ENCODE data around the gene PINK1. TPM values are rescaled to one million over a fixed set of nuclear protein-coding genes. Genes with fewer than 3 reads are reported as not detected.

Gene PINK1
- total RNA-seq, 1 donor from 2014 or later, result 32.0 TPM

GRCh38 chr1:20588634-20589225 is 44.5 kb upstream of the PINK1 start, which contains the start of gene CDA:
TSS of gene CDA (plus strand) at chr1:20589097. CDS start at chr1:20589130, 33 bp downstream.
- Mint-ChIP-seq H3K27ac (ENCODE audit: unreplicated experiment) (no peak within 1 kb of the TSS), H3K4me3 (ENCODE audit: unreplicated experiment) (no peak within 1 kb of the TSS), H3K27me3 (ENCODE audit: unreplicated experiment) (no peaks in the 10 kb centered on the region), H3K36me3 (ENCODE audit: unreplicated experiment) (no peaks in the 10 kb centered on the region), H3K9me3 (ENCODE audit: unreplicated experiment) (no peaks in the 10 kb centered on the region), H3K4me1 (ENCODE audit: low read depth, unreplicated experiment) (peaks cover 2% of the 10 kb centered on the region)
- no peak for DNase-seq
- TF ChIP-seq, protein P1, sequence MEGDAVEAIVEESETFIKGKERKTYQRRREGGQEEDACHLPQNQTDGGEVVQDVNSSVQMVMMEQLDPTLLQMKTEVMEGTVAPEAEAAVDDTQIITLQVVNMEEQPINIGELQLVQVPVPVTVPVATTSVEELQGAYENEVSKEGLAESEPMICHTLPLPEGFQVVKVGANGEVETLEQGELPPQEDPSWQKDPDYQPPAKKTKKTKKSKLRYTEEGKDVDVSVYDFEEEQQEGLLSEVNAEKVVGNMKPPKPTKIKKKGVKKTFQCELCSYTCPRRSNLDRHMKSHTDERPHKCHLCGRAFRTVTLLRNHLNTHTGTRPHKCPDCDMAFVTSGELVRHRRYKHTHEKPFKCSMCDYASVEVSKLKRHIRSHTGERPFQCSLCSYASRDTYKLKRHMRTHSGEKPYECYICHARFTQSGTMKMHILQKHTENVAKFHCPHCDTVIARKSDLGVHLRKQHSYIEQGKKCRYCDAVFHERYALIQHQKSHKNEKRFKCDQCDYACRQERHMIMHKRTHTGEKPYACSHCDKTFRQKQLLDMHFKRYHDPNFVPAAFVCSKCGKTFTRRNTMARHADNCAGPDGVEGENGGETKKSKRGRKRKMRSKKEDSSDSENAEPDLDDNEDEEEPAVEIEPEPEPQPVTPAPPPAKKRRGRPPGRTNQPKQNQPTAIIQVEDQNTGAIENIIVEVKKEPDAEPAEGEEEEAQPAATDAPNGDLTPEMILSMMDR (IDR thresholded peaks at IDR 0.05; ENCODE audit: partially characterized antibody, unreplicated experiment), result no peak

- DNase-seq, result no peak
- no peak overlapping the region for H3K4me3 Mint-ChIP-seq (ENCODE audit: unreplicated experiment)
- no peaks in the 10 kb centered on the region for H3K9me3 Mint-ChIP-seq (ENCODE audit: unreplicated experiment)
- no peak overlapping the region for H3K27ac Mint-ChIP-seq (ENCODE audit: unreplicated experiment)
- no peaks in the 10 kb centered on the region for H3K27me3 Mint-ChIP-seq (ENCODE audit: unreplicated experiment)
- peaks cover 2% of the 10 kb centered on the region for H3K4me1 Mint-ChIP-seq (ENCODE audit: low read depth, unreplicated experiment)
- H3K36me3 Mint-ChIP-seq (ENCODE audit: unreplicated experiment), result no peaks in the 10 kb centered on the region
- TF ChIP-seq, protein P1 (IDR thresholded peaks at IDR 0.05; ENCODE audit: partially characterized antibody, unreplicated experiment), result no peak
Observed at GRCh38 chr1:20589331-20590278, 43.7 kb upstream of the PINK1 start.

- no peak for DNase-seq
- Mint-ChIP-seq H3K27me3 (ENCODE audit: unreplicated experiment) (no peaks in the 10 kb centered on the region), H3K9me3 (ENCODE audit: unreplicated experiment) (no peaks in the 10 kb centered on the region), H3K36me3 (ENCODE audit: unreplicated experiment) (no peaks in the 10 kb centered on the region), H3K27ac (ENCODE audit: unreplicated experiment) (no peak overlapping the region), H3K4me3 (ENCODE audit: unreplicated experiment) (no peak overlapping the region), H3K4me1 (ENCODE audit: low read depth, unreplicated experiment) (peaks cover 2% of the 10 kb centered on the region)
- TF ChIP-seq, protein P1 (IDR thresholded peaks at IDR 0.05; ENCODE audit: partially characterized antibody, unreplicated experiment), result no peak
Observed at GRCh38 chr1:20590306-20590777, 42.9 kb upstream of the PINK1 start.

- Mint-ChIP-seq H3K36me3 (ENCODE audit: unreplicated experiment) (no peaks in the 10 kb centered on the region), H3K4me3 (ENCODE audit: unreplicated experiment) (no peak overlapping the region), H3K27me3 (ENCODE audit: unreplicated experiment) (no peaks in the 10 kb centered on the region), H3K9me3 (ENCODE audit: unreplicated experiment) (peaks cover 2% of the 10 kb centered on the region), H3K4me1 (ENCODE audit: low read depth, unreplicated experiment) (peaks cover 2% of the 10 kb centered on the region), H3K27ac (ENCODE audit: unreplicated experiment) (no peak overlapping the region)
- no peak for DNase-seq
- TF ChIP-seq, protein P1 (IDR thresholded peaks at IDR 0.05; ENCODE audit: partially characterized antibody, unreplicated experiment), result no peak
Observed at GRCh38 chr1:20593756-20594155, 39.5 kb upstream of the PINK1 start.

Data from glutamatergic neuron (in vitro differentiated cells).